ENCODE measurements around the gene DGKD. TPM values are rescaled to one million over a fixed set of nuclear protein-coding genes. Genes with fewer than 3 reads are reported as not detected.

The DGKD gene
- total and polyA plus RNA-seq, 2 experiments from 2014 or later, result 3.9 to 4.0 TPM

GRCh38 chr2:233422050-233422639, 67.9 kb downstream of the DGKD start:
- Histone ChIP-seq H3K9me2 (ENCODE audit: insufficient read depth) (no peaks in the 10 kb centered on the region), H3K36me3 (ENCODE audit: low read depth) (no peaks in the 10 kb centered on the region), H3K4me1 (ENCODE audit: insufficient read depth) (no peaks in the 10 kb centered on the region), H3K9ac (no peak overlapping the region), H3F3A (ENCODE audit: insufficient read depth) (peaks cover 17% of the 10 kb centered on the region), H3K27me3 (replicated peaks; ENCODE audit: insufficient read depth) (no peaks in the 10 kb centered on the region), H3K4me3 (no peak overlapping the region), H2AFZ (no peak overlapping the region), H3K27ac (no peak overlapping the region), H3K79me2 (ENCODE audit: insufficient read depth) (no peaks in the 10 kb centered on the region), H3K9me3 (ENCODE audit: low read depth) (no peaks in the 10 kb centered on the region), H4K20me1 (ENCODE audit: insufficient read depth) (no peaks in the 10 kb centered on the region), H3K4me2 (ENCODE audit: unreplicated experiment) (no peak overlapping the region)
- in situ Hi-C loops (cut with MboI), result no loop called here
- WGBS, 2 experiments (ENCODE audit: low coverage in 1 of 2, low lambda C conversion rate in 2 of 2, missing lambda C conversion rate in 2 of 2), result 89 to 93% methylated on average over 13 of the region's 13 CpGs
- no peak for TF ChIP-seq EZH2phosphoT487 (IDR thresholded peaks at IDR 0.05; ENCODE audit: insufficient read depth, low read depth)
- no peak for TF ChIP-seq EZH2 (IDR thresholded peaks at IDR 0.05; ENCODE audit: insufficient read depth, poor library complexity, severe bottlenecking)
- no peak for DNase-seq

DNA sequence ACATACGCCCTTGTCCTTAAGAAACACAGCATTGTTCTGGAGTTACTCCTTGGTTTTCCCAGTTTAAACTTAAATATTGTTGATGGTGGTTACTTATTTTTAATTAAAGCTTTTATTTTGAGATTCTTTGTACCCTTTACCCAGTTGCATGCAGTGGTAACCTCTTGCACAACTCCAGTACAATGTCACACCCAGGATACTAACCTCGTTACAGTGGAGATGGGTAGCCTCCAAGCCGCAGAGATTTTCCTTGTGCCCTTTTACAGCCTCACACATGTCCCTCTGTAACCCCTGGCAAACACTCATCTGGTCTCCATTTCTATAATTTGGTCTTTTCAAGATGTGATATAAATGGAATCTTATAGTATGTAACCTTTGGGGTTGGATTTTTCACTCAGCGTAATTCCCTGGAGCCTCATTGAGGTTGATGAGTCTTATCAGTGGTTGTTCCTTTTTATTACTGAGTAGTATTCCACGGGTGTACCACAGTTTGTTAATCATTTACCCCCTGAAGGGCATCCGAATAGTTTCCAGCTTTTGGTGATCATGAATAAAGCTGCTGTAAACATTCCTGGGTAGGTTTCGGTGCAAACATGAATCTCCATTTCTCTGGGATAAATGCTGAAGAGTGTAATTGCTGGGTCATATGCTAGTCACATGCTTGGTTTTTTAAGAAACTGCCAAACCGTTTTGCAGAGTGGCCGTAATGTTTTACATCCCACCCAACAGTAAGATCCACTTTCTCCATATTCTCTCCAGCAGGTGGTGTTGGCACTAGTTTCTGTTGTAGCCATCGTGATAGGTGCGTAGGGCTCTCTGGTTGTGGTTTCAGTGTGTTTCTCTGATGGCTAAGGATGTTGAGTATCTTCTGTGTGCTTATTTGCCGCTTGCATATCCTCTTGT, 68.6 kb downstream of the DGKD start:
- Histone ChIP-seq H2AFZ (no peak overlapping the region), H3K27me3 (replicated peaks; ENCODE audit: insufficient read depth) (no peaks in the 10 kb centered on the region), H3K9ac (no peak overlapping the region), H3K27ac (no peak overlapping the region), H3K4me2 (ENCODE audit: unreplicated experiment) (no peak overlapping the region), H3K9me3 (ENCODE audit: low read depth) (no peaks in the 10 kb centered on the region), H3F3A (ENCODE audit: insufficient read depth) (peaks cover 17% of the 10 kb centered on the region), H3K9me2 (ENCODE audit: insufficient read depth) (no peaks in the 10 kb centered on the region), H3K79me2 (ENCODE audit: insufficient read depth) (no peaks in the 10 kb centered on the region), H3K4me3 (no peak overlapping the region), H3K36me3 (ENCODE audit: low read depth) (no peaks in the 10 kb centered on the region), H4K20me1 (ENCODE audit: insufficient read depth) (no peaks in the 10 kb centered on the region), H3K4me1 (ENCODE audit: insufficient read depth) (no peaks in the 10 kb centered on the region)
- no peak for DNase-seq
- TF ChIP-seq EZH2phosphoT487 (IDR thresholded peaks at IDR 0.05; ENCODE audit: insufficient read depth, low read depth) (no peak), EZH2 (IDR thresholded peaks at IDR 0.05; ENCODE audit: insufficient read depth, poor library complexity, severe bottlenecking) (no peak)
- in situ Hi-C loops (cut with MboI), result no loop called here
- WGBS, 2 experiments (ENCODE audit: low coverage in 1 of 2, low lambda C conversion rate in 2 of 2, missing lambda C conversion rate in 2 of 2), result 81 to 83% methylated on average over 12 of the region's 12 CpGs

- H3K9ac ChIP-seq, result no peak overlapping the region
- no peaks in the 10 kb centered on the region for H3K9me3 ChIP-seq (ENCODE audit: low read depth)
- TF ChIP-seq EZH2 (IDR thresholded peaks at IDR 0.05; ENCODE audit: insufficient read depth, poor library complexity, severe bottlenecking) (no peak), EZH2phosphoT487 (IDR thresholded peaks at IDR 0.05; ENCODE audit: insufficient read depth, low read depth) (no peak)
- peaks cover 17% of the 10 kb centered on the region for H3F3A ChIP-seq (ENCODE audit: insufficient read depth)
- H3K36me3 ChIP-seq (ENCODE audit: low read depth), result no peaks in the 10 kb centered on the region
- DNase-seq, result no peak
- no peak overlapping the region for H3K4me2 ChIP-seq (ENCODE audit: unreplicated experiment)
- no peaks in the 10 kb centered on the region for H3K79me2 ChIP-seq (ENCODE audit: insufficient read depth)
- 86 to 91% methylated on average over 6 of the region's 6 CpGs for WGBS, 2 experiments (ENCODE audit: low coverage in 1 of 2, low lambda C conversion rate in 2 of 2, missing lambda C conversion rate in 2 of 2)
- H3K27me3 ChIP-seq (replicated peaks; ENCODE audit: insufficient read depth), result no peaks in the 10 kb centered on the region
- H3K27ac ChIP-seq, result no peak overlapping the region
- H3K4me3 ChIP-seq, result no peak overlapping the region
- H4K20me1 ChIP-seq (ENCODE audit: insufficient read depth), result no peaks in the 10 kb centered on the region
- in situ Hi-C loops (cut with MboI), result no loop called here
- H3K4me1 ChIP-seq (ENCODE audit: insufficient read depth), result no peaks in the 10 kb centered on the region
- no peaks in the 10 kb centered on the region for H3K9me2 ChIP-seq (ENCODE audit: insufficient read depth)
- H2AFZ ChIP-seq, result no peak overlapping the region
Measured at GRCh38 chr2:233423552-233423860, 69.2 kb downstream of the DGKD start.

DNA sequence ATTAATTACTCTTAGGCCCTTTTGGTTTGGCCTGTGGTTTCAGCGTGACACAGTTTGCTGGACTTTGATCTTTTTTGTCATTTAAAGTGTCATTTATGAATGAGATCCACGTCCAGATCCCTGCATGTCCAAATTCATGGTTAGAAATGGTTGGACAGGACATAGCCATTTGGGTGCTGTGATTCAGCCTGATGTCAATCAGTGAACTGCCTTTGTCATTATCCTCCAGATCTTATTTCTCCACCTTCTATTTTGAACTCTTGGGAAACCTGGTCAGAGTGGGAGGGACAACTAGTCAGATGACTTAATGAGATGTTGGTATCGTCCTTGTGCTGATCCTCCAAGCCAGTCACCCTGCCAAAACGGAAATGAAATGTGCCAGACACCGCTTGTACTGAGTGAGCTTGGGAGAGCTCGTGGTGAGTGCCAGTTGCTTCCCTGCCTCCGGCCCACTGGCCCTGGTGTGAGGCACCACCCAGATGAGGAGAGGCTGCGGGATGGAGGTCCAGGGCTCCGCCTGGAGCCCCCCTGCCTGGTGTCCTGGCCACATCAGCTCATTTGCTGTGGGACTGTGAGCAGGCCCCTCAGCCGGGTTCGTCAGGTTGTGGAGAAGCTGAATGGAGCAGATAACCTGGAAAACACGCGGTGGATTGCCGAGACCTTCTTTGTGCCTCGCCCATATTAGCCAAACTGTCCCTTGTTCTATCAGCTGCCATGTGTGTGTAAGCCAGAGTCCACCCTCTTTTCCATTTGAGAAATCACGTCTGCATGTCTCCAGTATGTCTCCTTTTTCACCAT, 70.1 kb downstream of the DGKD start:
- no peak for DNase-seq
- H3K36me3 ChIP-seq (ENCODE audit: low read depth), result no peaks in the 10 kb centered on the region
- no peaks in the 10 kb centered on the region for H3K9me2 ChIP-seq (ENCODE audit: insufficient read depth)
- in situ Hi-C loops (cut with MboI), result no loop called here
- no peak overlapping the region for H3K4me2 ChIP-seq (ENCODE audit: unreplicated experiment)
- peaks cover 17% of the 10 kb centered on the region for H3F3A ChIP-seq (ENCODE audit: insufficient read depth)
- WGBS, 2 experiments (ENCODE audit: low coverage in 1 of 2, low lambda C conversion rate in 2 of 2, missing lambda C conversion rate in 2 of 2), result 78 to 80% methylated on average over 16 of the region's 16 CpGs
- no peak overlapping the region for H2AFZ ChIP-seq
- no peaks in the 10 kb centered on the region for H3K79me2 ChIP-seq (ENCODE audit: insufficient read depth)
- no peak overlapping the region for H3K9ac ChIP-seq
- TF ChIP-seq EZH2 (IDR thresholded peaks at IDR 0.05; ENCODE audit: insufficient read depth, poor library complexity, severe bottlenecking) (no peak), EZH2phosphoT487 (IDR thresholded peaks at IDR 0.05; ENCODE audit: insufficient read depth, low read depth) (no peak)
- H3K4me3 ChIP-seq, result no peak overlapping the region
- H3K4me1 ChIP-seq (ENCODE audit: insufficient read depth), result no peaks in the 10 kb centered on the region
- H4K20me1 ChIP-seq (ENCODE audit: insufficient read depth), result no peaks in the 10 kb centered on the region
- no peak overlapping the region for H3K27ac ChIP-seq
- no peaks in the 10 kb centered on the region for H3K27me3 ChIP-seq (replicated peaks; ENCODE audit: insufficient read depth)
- H3K9me3 ChIP-seq (ENCODE audit: low read depth), result no peaks in the 10 kb centered on the region

Data from GM23248 (cell line).